Astrocyte (in vitro differentiated cells and primary cell): Measurements from ENCODE around the gene ARID5B. TPM values are rescaled to one million over a fixed set of nuclear protein-coding genes. Genes with fewer than 3 reads are reported as not detected.
A peak's percentile ranks its signal among the peaks of the same experiment; 100 is the strongest.

ENCODE experiments used
- DNase-seq: peaks from one replicate; pipeline ENCODE4 v3.0.0-alpha.2; 2010; ENCODE audit warnings: low read depth
- FAIRE-seq: peaks from 2 replicates; lab custom pipeline; 2011; peaks lifted over from hg19 to GRCh38; lab: Jason Lieb, UNC
- H2AFZ ChIP-seq: 2 replicates; pipeline ENCODE4 v1.6.0; 2012; ENCODE audit warnings: low read depth, low read length, inconsistent platforms
- H3K27ac ChIP-seq: 2 replicates; pipeline ENCODE4 v1.5.1; 2011; ENCODE audit warnings: low read depth, low read length, inconsistent platforms
- H3K27me3 ChIP-seq: 2 replicates; pipeline ENCODE4 v1.6.0; 2011; ENCODE audit warnings: low read length, inconsistent platforms; ENCODE audit not compliant: insufficient read depth
- H3K36me3 ChIP-seq: 2 replicates; pipeline ENCODE4 v1.5.1; 2011; ENCODE audit warnings: low read length, inconsistent platforms; ENCODE audit not compliant: insufficient read depth
- H3K4me1 ChIP-seq: 2 replicates; pipeline ENCODE4 v1.5.1; 2011; ENCODE audit warnings: low read length, inconsistent platforms; ENCODE audit not compliant: insufficient read depth
- H3K4me2 ChIP-seq: 2 replicates; pipeline ENCODE4 v1.6.0; 2012; ENCODE audit warnings: low read length, inconsistent platforms
- H3K4me3 ChIP-seq: 2 replicates; pipeline ENCODE4 v1.5.1; 2011; ENCODE audit warnings: low read depth, mild to moderate bottlenecking, low read length, inconsistent platforms; ENCODE audit not compliant: insufficient read depth
- H3K79me2 ChIP-seq: 2 replicates; pipeline ENCODE4 v1.6.0; 2012; ENCODE audit warnings: mild to moderate bottlenecking, low read length, inconsistent platforms; ENCODE audit not compliant: insufficient read depth
- H3K9ac ChIP-seq: 2 replicates; pipeline ENCODE4 v1.6.0; 2012; ENCODE audit warnings: mild to moderate bottlenecking, low read length, inconsistent platforms
- H3K9me3 ChIP-seq: 2 replicates; pipeline ENCODE4 v1.5.1; 2012; ENCODE audit warnings: low read depth, mild to moderate bottlenecking, low read length, inconsistent platforms; ENCODE audit not compliant: insufficient read depth
- H4K20me1 ChIP-seq: 2 replicates; pipeline ENCODE4 v1.6.0; 2012; ENCODE audit warnings: low read length, inconsistent platforms; ENCODE audit not compliant: insufficient read depth
- H3K27ac Mint-ChIP-seq: one replicate; pipeline ENCODE4 v1.8.0; 2021; ENCODE audit warnings: mild to moderate bottlenecking, mixed read lengths; ENCODE audit not compliant: unreplicated experiment
- H3K27me3 Mint-ChIP-seq: one replicate; pipeline ENCODE4 v1.8.0; 2021; ENCODE audit warnings: low read depth, mixed read lengths; ENCODE audit not compliant: unreplicated experiment
- H3K36me3 Mint-ChIP-seq: one replicate; pipeline ENCODE4 v1.8.0; 2021; ENCODE audit warnings: low read depth, mixed read lengths; ENCODE audit not compliant: unreplicated experiment
- H3K4me1 Mint-ChIP-seq: one replicate; pipeline ENCODE4 v1.8.0; 2021; ENCODE audit warnings: low read depth, mixed read lengths; ENCODE audit not compliant: unreplicated experiment
- H3K4me3 Mint-ChIP-seq: one replicate; pipeline ENCODE4 v1.8.0; 2021; ENCODE audit warnings: mild to moderate bottlenecking, moderate library complexity, mixed read lengths; ENCODE audit not compliant: unreplicated experiment
- H3K9me3 Mint-ChIP-seq: one replicate; pipeline ENCODE4 v1.8.0; 2021; ENCODE audit warnings: mild to moderate bottlenecking, mixed read lengths; ENCODE audit not compliant: unreplicated experiment
- EZH2 ChIP-seq: IDR thresholded peaks from 2 replicates; pipeline ENCODE4 v1.6.1; 2012; ENCODE audit warnings: mild to moderate bottlenecking, low read length, inconsistent platforms; ENCODE audit not compliant: insufficient read depth
- total RNA-seq: library from RNA; stranded (reverse); gene quantifications from 2 replicates; pipeline ENCODE4 v1.2.1, GENCODE V29; 2021
- TF ChIP-seq, protein P1 (sequence below): IDR thresholded peaks from 2 replicates; pipeline ENCODE4 v1.5.1; 2011; ENCODE audit warnings: low read depth, mild to moderate bottlenecking, inconsistent platforms, low read length, moderate library complexity; ENCODE audit not compliant: insufficient read depth

ARID5B gene
- total RNA-seq, 1 donor from 2014 or later: 66.0 TPM

DNA sequence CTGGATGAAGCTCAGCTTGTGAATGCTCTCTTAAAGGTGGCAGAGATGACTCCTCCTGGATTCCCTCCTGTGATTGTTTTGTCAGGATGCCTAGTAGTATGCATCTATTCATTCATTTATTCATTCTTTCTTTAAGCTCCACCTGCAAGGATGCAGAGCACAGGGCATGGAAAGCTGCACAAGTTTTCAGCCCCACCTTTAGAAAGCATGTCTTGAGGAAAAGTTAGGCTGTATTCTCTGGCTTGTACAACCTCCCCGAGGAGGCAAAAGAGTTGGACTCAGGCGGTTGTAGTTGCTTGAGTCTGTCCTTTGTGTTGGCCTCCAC, 22.4 kb downstream of the ARID5B start:
- peaks cover 51% of the 10 kb centered on the region for H4K20me1 ChIP-seq
- peaks cover 19% of the 10 kb centered on the region for H3K4me1 Mint-ChIP-seq
- peaks cover 68% of the 10 kb centered on the region for H3K79me2 ChIP-seq
- TF ChIP-seq, protein P1, sequence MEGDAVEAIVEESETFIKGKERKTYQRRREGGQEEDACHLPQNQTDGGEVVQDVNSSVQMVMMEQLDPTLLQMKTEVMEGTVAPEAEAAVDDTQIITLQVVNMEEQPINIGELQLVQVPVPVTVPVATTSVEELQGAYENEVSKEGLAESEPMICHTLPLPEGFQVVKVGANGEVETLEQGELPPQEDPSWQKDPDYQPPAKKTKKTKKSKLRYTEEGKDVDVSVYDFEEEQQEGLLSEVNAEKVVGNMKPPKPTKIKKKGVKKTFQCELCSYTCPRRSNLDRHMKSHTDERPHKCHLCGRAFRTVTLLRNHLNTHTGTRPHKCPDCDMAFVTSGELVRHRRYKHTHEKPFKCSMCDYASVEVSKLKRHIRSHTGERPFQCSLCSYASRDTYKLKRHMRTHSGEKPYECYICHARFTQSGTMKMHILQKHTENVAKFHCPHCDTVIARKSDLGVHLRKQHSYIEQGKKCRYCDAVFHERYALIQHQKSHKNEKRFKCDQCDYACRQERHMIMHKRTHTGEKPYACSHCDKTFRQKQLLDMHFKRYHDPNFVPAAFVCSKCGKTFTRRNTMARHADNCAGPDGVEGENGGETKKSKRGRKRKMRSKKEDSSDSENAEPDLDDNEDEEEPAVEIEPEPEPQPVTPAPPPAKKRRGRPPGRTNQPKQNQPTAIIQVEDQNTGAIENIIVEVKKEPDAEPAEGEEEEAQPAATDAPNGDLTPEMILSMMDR: no peak
- no peak for TF ChIP-seq EZH2
- DNase-seq (no peak), FAIRE-seq (no peak)
- H3K36me3 ChIP-seq: no peaks in the 10 kb centered on the region
- no peak overlapping the region for H3K4me2 ChIP-seq
- H3K9ac ChIP-seq: no peak overlapping the region
- no peak overlapping the region for H2AFZ ChIP-seq
- no peaks in the 10 kb centered on the region for H3K27me3 Mint-ChIP-seq
- H3K27me3 ChIP-seq: no peaks in the 10 kb centered on the region
- H3K9me3 ChIP-seq: no peaks in the 10 kb centered on the region
- H3K27ac ChIP-seq: no peak overlapping the region
- peaks cover 8% of the 10 kb centered on the region for H3K4me1 ChIP-seq
- no peak overlapping the region for H3K27ac Mint-ChIP-seq
- peaks cover 20% of the 10 kb centered on the region for H3K36me3 Mint-ChIP-seq
- H3K4me3 Mint-ChIP-seq: no peak overlapping the region
- H3K4me3 ChIP-seq: no peak overlapping the region
- no peaks in the 10 kb centered on the region for H3K9me3 Mint-ChIP-seq

DNA sequence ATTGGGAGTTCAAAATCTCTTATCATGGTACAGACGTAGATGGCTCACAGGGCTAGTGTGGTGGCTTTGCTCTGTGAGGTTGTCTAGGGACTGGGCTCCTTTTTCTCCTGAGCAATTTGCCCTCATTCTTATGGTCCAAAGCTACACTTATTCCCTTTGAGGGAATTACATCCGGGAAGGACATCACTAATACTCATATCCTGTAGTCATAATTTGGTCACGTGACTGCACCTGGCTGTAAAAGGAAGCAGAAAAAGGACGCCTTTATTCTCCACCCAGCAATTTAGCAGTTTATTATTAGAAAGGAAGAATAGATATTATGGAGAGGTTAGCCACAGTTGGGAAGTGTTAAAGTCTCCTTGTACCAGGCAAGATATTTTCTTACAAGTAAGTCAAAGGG, 28.1 kb downstream of the ARID5B start:
- H3K36me3 Mint-ChIP-seq: peaks cover 37% of the 10 kb centered on the region
- H3K27me3 ChIP-seq: no peaks in the 10 kb centered on the region
- H3K27ac ChIP-seq: no peak overlapping the region
- H3K9ac ChIP-seq: no peak overlapping the region
- no peaks in the 10 kb centered on the region for H3K4me1 ChIP-seq
- H3K4me3 ChIP-seq: no peak overlapping the region
- H4K20me1 ChIP-seq: peaks cover 12% of the 10 kb centered on the region
- H2AFZ ChIP-seq: no peak overlapping the region
- H3K9me3 Mint-ChIP-seq: peaks cover 6% of the 10 kb centered on the region
- H3K36me3 ChIP-seq: peaks cover 2% of the 10 kb centered on the region
- H3K79me2 ChIP-seq: peaks cover 42% of the 10 kb centered on the region
- FAIRE-seq: no peak
- H3K9me3 ChIP-seq: no peaks in the 10 kb centered on the region
- H3K27me3 Mint-ChIP-seq: no peaks in the 10 kb centered on the region
- no peak for DNase-seq
- peaks cover 4% of the 10 kb centered on the region for H3K4me1 Mint-ChIP-seq
- no peak overlapping the region for H3K4me3 Mint-ChIP-seq
- no peak overlapping the region for H3K4me2 ChIP-seq
- no peak overlapping the region for H3K27ac Mint-ChIP-seq
- TF ChIP-seq, protein P1: no peak
- TF ChIP-seq EZH2: no peak

DNA sequence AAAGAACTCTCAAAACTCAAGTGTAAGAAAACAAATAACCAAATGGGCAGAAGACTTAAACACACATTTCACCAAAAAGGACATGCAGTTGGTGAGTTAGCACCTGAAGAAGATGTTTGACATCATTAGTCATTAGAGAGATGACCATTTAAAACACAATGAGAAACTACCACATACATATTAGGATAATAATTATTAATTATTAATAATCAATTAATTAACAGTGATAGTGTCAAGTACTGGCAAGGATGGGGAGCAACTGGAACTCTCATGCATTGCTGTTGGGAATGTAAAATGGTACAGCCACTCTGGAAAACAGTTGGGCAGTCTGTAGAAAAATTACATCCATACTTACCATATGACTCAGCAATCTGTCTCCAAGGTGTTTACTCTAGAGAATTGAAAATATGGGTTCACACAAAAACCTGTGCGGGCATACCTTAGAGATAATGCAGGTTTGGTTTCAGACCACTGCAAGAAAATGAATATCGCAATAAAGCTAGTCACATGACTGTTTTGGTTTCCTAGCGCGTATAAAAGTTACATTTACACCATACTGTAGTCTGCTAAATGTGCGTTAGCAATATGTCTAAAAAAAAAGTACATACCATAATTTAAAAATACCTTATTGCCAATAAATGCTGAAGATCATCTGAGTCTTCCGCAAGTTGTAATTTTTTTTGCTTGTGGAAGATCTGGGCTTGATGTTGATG, 30.3 kb downstream of the ARID5B start:
- Histone ChIP-seq H3K4me2 (no peak overlapping the region), H4K20me1 (peaks cover 9% of the 10 kb centered on the region), H3K36me3 (peaks cover 2% of the 10 kb centered on the region), H3K27ac (no peak overlapping the region), H3K9me3 (no peaks in the 10 kb centered on the region), H3K4me3 (no peak overlapping the region), H2AFZ (no peak overlapping the region), H3K27me3 (no peaks in the 10 kb centered on the region), H3K4me1 (no peaks in the 10 kb centered on the region), H3K79me2 (peaks cover 39% of the 10 kb centered on the region), H3K9ac (no peak overlapping the region)
- H3K36me3 Mint-ChIP-seq: peaks cover 35% of the 10 kb centered on the region
- H3K9me3 Mint-ChIP-seq: peaks cover 6% of the 10 kb centered on the region
- peak overlapping the region; percentile 7 for H3K27ac Mint-ChIP-seq
- no peak overlapping the region for H3K4me3 Mint-ChIP-seq
- H3K27me3 Mint-ChIP-seq: no peaks in the 10 kb centered on the region
- peaks cover 4% of the 10 kb centered on the region for H3K4me1 Mint-ChIP-seq
- FAIRE-seq: no peak
- DNase-seq: peak; percentile 33
- TF ChIP-seq, protein P1: no peak
- no peak for TF ChIP-seq EZH2
